Adrenal gland (tissue), 12 donors: ENCODE results near the gene NDUFAF3. TPM values are rescaled to one million over a fixed set of nuclear protein-coding genes. Genes with fewer than 3 reads are reported as not detected.

Source experiments
- DNase-seq, 7 donors: peaks; one replicate each; pipeline ENCODE4 v3.0.0-alpha.2; 2019 to 2020
- H3K27ac ChIP-seq, 5 donors: fragments of 200-600 bp; sonication (generic) in 4 of 5; 1 replicate in 3 of 5; 2 replicates in 2 of 5; pipeline versions ENCODE4 v1.5.1 to v1.8.0; 2016 to 2020; ENCODE audit warnings: mild to moderate bottlenecking in 1 of 5
- H3K27me3 ChIP-seq: fragments of 200-600 bp; 2 replicates; pipeline ENCODE4 v1.8.0; 2021
- H3K36me3 ChIP-seq, 2 donors: fragments of 200-600 bp; replicated peaks in 1 of 2; 1 replicate in 1 of 2; 2 replicates in 1 of 2; pipeline versions ENCODE4 v1.5.1 to v1.8.0; 2018 to 2022
- H3K4me1 ChIP-seq, 2 donors: fragments of 200-600 bp; replicated peaks in 1 of 2; 1 replicate in 1 of 2; 2 replicates in 1 of 2; pipeline versions ENCODE4 v1.5.1 to v1.8.0; 2018 to 2021
- H3K4me3 ChIP-seq, 4 donors: fragments of 200-600 bp; sonication (generic) in 3 of 4; one replicate each; pipeline ENCODE4 v1.5.1; 2016 to 2018
- H3K9me3 ChIP-seq, 3 donors: fragments of 200-600 bp; sonication (generic) in 1 of 3; replicated peaks in 1 of 3; 1 replicate in 2 of 3; 2 replicates in 1 of 3; pipeline versions ENCODE4 v1.5.1 to v1.8.0; 2016 to 2021
- CTCF ChIP-seq, 6 experiments: fragments of 450-650 bp in 4 of 6; fragments of 200-600 bp in 2 of 6; sonication (generic) in 1 of 6; IDR thresholded peaks; 1 replicate in 5 of 6; 2 replicates in 1 of 6; pipeline versions ENCODE4 v1.5.1 to v1.8.0; 2016 to 2021; ENCODE audit warnings: antibody characterized with exemption in 6 of 6, mild to moderate bottlenecking in 2 of 6, moderate library complexity in 1 of 6
- POLR2A ChIP-seq, 2 donors: fragments of 450-650 bp; IDR thresholded peaks; one replicate each; pipeline ENCODE4 v1.6.1; 2017; ENCODE audit warnings: antibody characterized with exemption in 2 of 2, mild to moderate bottlenecking in 2 of 2, moderate library complexity in 1 of 2
- WGBS, 4 donors: extraction: QIAGEN DNeasy Blood & Tissue Kit in 2 of 4; methylation state at CpG; one replicate each; pipeline versions ENCODE4 v1.1.5 to v1.1.7; 2013 to 2017; 5-methylcytosine and 5-hydroxymethylcytosine counted together
- intact Hi-C, 2 donors: fragments of 100-400 bp; cut with DNase I; formaldehyde crosslinking; loops; one replicate each; pipeline versions ENCODE4 v1.14.1 to v1.15.0; 2022 to 2023
- polyA plus RNA-seq, 3 donors: library from polyadenylated mRNA; stranded (reverse); fragments of 200-250 nt in 2 of 3; fragments of 350-450 nt in 1 of 3; fragmentation: Illumina TruSeq in 1 of 3; extraction: RNeasy Lipid Tissue Mini Kit (QIAGEN cat#74804) in 1 of 3; gene quantifications; one replicate each; pipeline ENCODE4 v1.2.3, GENCODE V29; 2013 to 2014
- total RNA-seq, 9 donors: library from RNA; depleted of rRNA in 4 of 9; stranded (reverse); fragments of >200 nt in 4 of 9; fragments of 120-200 nt in 1 of 9; fragmentation: NEBNext Ultra II Directional in 1 of 9; extraction: Animal tissue kit (Norgen Biotek cat#: 25700) in 1 of 9; gene quantifications; one replicate each; pipeline versions ENCODE4 v1.1.0 to v1.2.4, GENCODE V29; 2013 to 2023
- donor health status: healthy with polysubstance abuse.
- donor health status: Bipolar disorder and iron deficiency.
- donor health status: DM: yes; HTN: yes; CAD: no.
- donor health status: DM: no; HTN: no; CAD: no.
- donor health status: DM: no; HTN: no; CAD: no.
- donor health status: DM: yes; HTN: yes; CAD: no.

Gene NDUFAF3
- total and polyA plus RNA-seq, 12 donors, result 87.2 to 578 (median 173) TPM

GRCh38 chr3:49025793-49026520 is 4.0 kb downstream of the NDUFAF3 start:
- intact Hi-C loops, result loop anchor here in 1 of 2 donors (10.0 kb wide), 1 partner anchor 1019 kb away; no protein-coding TSS in a partner anchor

DNA sequence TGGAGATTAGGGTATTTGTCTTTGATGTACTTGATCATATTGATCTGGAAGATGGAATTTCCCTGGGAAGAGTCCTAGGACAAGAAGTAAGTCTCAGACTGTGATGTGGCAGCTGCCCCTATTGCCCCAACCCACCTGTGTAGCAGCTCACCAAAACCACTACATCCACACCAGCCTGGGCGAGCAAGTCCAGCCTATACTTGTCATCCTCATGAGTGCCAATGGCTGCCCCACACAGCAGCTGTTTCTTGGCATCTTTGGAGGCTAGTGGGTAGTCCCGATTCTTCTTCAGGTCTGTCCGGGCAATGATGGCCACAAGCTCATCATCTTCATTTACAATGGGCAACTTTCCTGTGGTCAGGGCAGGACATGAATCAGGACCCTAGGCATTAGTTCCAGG is 4.6 kb downstream of the NDUFAF3 start:
- TF ChIP-seq POLR2A (IDR thresholded peaks at IDR 0.05) (no peak), CTCF (IDR thresholded peaks at IDR 0.05) (no peak)
- Histone ChIP-seq H3K27ac (no peak overlapping the region), H3K9me3 (no peaks in the 10 kb centered on the region), H3K36me3 (peaks cover 0 to 47% of the 10 kb centered on the region in 2 donors), H3K27me3 (no peaks in the 10 kb centered on the region), H3K4me1 (peaks cover 17 to 31% of the 10 kb centered on the region in 2 donors), H3K4me3 (no peak overlapping the region)
- 96 to 100% (median 96%) methylated on average over 3 of the region's 3 CpGs for WGBS, 4 donors
- no peak for DNase-seq
- intact Hi-C loops, result loop anchor here in 1 of 2 donors (10.0 kb wide), 1 partner anchor 1018 kb away; no protein-coding TSS in a partner anchor

More at GRCh38 chr3:49025793-49026520, 4.0 kb downstream of the NDUFAF3 start:
- H3K4me3 ChIP-seq, result no peak overlapping the region
- H3K9me3 ChIP-seq, result no peaks in the 10 kb centered on the region
- TF ChIP-seq POLR2A (IDR thresholded peaks at IDR 0.05) (no peak), CTCF (IDR thresholded peaks at IDR 0.05) (no peak)
- 91 to 97% (median 91%) methylated on average over 8 of the region's 8 CpGs for WGBS, 4 donors
- peaks cover 17 to 33% of the 10 kb centered on the region in 2 donors for H3K4me1 ChIP-seq
- H3K27ac ChIP-seq, result peak overlapping the region in 1 of 5 donors; percentile 13
- DNase-seq, result no peak
- H3K36me3 ChIP-seq, result peaks cover 0 to 42% of the 10 kb centered on the region in 2 donors
- no peaks in the 10 kb centered on the region for H3K27me3 ChIP-seq

DNA sequence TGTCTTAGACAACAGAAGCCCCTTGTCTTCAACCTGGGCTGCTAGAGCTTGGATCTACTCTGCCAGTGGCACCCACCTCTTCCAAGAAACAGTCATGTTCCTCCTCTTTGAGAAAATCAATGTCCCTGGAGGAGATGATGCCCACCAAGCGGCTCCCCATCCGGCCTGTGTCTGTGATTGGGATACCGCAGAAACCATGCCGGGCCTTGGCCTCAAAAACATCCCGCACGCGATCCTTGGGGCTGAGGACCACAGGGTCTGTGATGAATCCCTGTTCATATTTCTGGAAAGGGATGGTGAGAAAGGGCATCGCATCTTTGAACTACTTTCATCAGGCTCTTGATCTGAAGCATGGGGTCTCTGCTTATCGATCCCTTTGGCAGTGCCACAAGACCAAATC is 5.7 kb downstream of the NDUFAF3 start:
- Histone ChIP-seq H3K27ac (peak overlapping the region in 2 of 5 donors; percentile 3 to 94), H3K27me3 (no peaks in the 10 kb centered on the region), H3K9me3 (no peaks in the 10 kb centered on the region), H3K36me3 (peaks cover 0 to 58% of the 10 kb centered on the region in 2 donors), H3K4me3 (no peak overlapping the region), H3K4me1 (peaks cover 15 to 29% of the 10 kb centered on the region in 2 donors)
- TF ChIP-seq CTCF (IDR thresholded peaks at IDR 0.05), result no peak
- no peak for TF ChIP-seq POLR2A (IDR thresholded peaks at IDR 0.05)
- DNase-seq, result no peak
- WGBS, 4 donors, result 93 to 98% (median 96%) methylated on average over 5 to 9 of the region's 9 CpGs
- intact Hi-C loops, result loop anchor here in 1 of 2 donors (10.0 kb wide), 1 partner anchor 1017 kb away; no protein-coding TSS in a partner anchor

DNA sequence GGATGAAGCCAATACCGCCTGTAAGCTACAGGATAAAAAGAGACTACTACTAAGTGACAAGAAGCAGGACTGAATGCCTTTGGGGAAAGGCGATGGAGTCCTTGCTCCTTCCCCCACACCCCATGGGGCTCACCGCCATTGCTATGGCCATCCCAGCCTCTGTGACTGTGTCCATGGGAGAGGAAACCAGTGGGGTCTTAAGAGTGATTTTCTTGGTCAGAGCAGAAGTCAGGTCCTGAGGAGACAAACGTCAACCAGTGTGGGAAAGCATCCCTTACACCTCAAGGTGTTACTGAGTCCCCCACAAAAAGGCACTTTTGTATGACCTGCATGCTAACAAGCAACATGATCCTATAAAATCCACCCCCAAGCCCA is 6.4 kb downstream of the NDUFAF3 start:
- Histone ChIP-seq H3K27ac (peak overlapping the region in 4 of 5 donors; percentile 79 to 94 (median 92)), H3K4me3 (peak overlapping the region in 1 of 4 donors; percentile 73), H3K4me1 (peaks cover 10 to 23% of the 10 kb centered on the region in 2 donors), H3K9me3 (no peaks in the 10 kb centered on the region), H3K36me3 (peaks cover 0 to 60% of the 10 kb centered on the region in 2 donors), H3K27me3 (no peaks in the 10 kb centered on the region)
- intact Hi-C loops, result loop anchor here in 1 of 2 donors (10.0 kb wide), 1 partner anchor 1017 kb away; no protein-coding TSS in a partner anchor
- 82 to 85% (median 84%) methylated on average over 4 of the region's 4 CpGs for WGBS, 4 donors
- DNase-seq, result no peak
- TF ChIP-seq POLR2A (IDR thresholded peaks at IDR 0.05), result no peak
- no peak for TF ChIP-seq CTCF (IDR thresholded peaks at IDR 0.05)
